ENCODE data around the gene POLR2I. TPM values are rescaled to one million over a fixed set of nuclear protein-coding genes. Genes with fewer than 3 reads are reported as not detected.

Gene POLR2I
- total RNA-seq, 1 donor from 2014 or later = 85.8 TPM

DNA sequence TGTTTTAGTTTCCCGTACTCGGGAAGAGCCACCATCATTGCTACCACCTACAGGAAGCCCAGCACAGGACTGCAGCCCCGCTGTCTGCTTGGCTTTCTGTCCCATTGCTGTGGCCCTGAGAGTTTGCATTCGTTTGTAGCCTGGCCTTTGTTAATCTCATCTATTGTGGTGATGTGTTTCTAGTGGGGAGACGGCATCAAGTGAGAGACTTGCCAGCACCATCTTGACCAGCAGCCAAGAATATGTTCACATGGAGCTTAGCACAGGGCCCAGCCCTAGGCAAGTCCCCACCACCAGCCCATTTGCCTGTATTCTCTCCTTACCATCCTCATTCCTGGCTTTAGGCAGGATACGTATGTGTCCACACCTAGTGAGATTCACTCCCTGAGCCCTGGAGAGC, 21.0 kb downstream of the POLR2I start:
- Mint-ChIP-seq H3K36me3 (ENCODE audit: insufficient read depth) (no peaks in the 10 kb centered on the region), H3K27me3 (no peaks in the 10 kb centered on the region), H3K27ac (no peak overlapping the region)

DNA sequence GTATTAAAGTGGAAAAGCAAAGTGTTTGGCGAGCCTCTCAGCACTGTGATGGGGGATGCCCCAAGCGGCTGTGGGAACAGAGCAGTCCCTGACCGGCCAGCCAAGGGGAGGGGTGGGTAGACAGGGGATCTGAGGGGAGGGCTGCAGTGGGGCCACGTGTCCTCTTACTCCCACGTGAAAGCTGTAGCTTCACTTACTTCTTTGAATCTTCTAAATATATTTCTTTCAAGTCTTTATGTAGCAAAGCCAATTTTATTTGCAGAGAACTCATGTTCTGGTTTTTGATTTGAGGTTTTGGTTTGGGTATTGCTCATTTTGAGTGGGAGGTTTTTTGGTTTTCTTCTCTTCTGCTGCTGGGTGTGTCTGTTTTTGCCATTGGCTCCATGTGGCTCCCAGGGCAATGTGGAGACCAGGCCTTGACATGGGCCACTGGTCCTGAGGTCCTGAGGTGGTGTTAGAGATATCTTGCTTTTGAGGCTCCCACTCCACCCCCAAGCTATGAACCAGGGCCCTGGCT, 21.5 kb downstream of the POLR2I start:
- H3K27ac Mint-ChIP-seq = no peak overlapping the region
- TF ChIP-seq, protein P1, sequence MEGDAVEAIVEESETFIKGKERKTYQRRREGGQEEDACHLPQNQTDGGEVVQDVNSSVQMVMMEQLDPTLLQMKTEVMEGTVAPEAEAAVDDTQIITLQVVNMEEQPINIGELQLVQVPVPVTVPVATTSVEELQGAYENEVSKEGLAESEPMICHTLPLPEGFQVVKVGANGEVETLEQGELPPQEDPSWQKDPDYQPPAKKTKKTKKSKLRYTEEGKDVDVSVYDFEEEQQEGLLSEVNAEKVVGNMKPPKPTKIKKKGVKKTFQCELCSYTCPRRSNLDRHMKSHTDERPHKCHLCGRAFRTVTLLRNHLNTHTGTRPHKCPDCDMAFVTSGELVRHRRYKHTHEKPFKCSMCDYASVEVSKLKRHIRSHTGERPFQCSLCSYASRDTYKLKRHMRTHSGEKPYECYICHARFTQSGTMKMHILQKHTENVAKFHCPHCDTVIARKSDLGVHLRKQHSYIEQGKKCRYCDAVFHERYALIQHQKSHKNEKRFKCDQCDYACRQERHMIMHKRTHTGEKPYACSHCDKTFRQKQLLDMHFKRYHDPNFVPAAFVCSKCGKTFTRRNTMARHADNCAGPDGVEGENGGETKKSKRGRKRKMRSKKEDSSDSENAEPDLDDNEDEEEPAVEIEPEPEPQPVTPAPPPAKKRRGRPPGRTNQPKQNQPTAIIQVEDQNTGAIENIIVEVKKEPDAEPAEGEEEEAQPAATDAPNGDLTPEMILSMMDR (IDR thresholded peaks at IDR 0.05; ENCODE audit: unreplicated experiment) = no peak
- no peak overlapping the region for H3K4me3 Mint-ChIP-seq (ENCODE audit: low read depth)
- no peak for DNase-seq (ENCODE audit: low spot score, unreplicated experiment)
- no peaks in the 10 kb centered on the region for H3K36me3 Mint-ChIP-seq (ENCODE audit: insufficient read depth)
- H3K4me1 Mint-ChIP-seq (ENCODE audit: low read depth) = no peaks in the 10 kb centered on the region
- no peaks in the 10 kb centered on the region for H3K9me3 Mint-ChIP-seq (ENCODE audit: low read depth)
- H3K27me3 Mint-ChIP-seq = no peaks in the 10 kb centered on the region

More for the DNA sequence above, 21.0 kb downstream of the POLR2I start:
- Mint-ChIP-seq H3K4me1 (ENCODE audit: low read depth) (no peaks in the 10 kb centered on the region), H3K9me3 (ENCODE audit: low read depth) (no peaks in the 10 kb centered on the region), H3K4me3 (ENCODE audit: low read depth) (no peak overlapping the region)
- no peak for DNase-seq (ENCODE audit: low spot score, unreplicated experiment)
- TF ChIP-seq, protein P1 (IDR thresholded peaks at IDR 0.05; ENCODE audit: unreplicated experiment) = no peak

DNA sequence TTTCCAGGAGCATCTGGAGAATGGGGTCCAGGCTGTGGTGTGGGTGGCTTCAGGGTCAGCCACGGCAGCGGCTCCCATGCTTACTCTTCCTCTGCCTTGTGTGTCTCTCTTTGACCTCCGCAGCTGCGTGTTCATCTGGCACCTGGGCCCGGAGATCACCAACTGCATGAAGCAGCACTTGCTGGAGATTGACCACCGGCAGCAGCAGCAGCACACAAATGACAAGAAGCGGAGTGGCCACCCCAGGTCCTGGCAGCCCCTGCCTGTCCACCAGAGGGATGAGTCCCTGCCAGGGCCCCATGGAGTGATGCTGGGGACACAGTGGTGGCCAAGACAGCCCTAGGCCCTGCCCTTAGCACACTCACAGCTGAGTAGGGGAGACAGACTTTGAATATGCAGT, 22.1 kb downstream of the POLR2I start:
- Mint-ChIP-seq H3K27ac (no peak overlapping the region), H3K36me3 (ENCODE audit: insufficient read depth) (no peaks in the 10 kb centered on the region), H3K9me3 (ENCODE audit: low read depth) (no peaks in the 10 kb centered on the region), H3K4me1 (ENCODE audit: low read depth) (no peaks in the 10 kb centered on the region), H3K27me3 (no peaks in the 10 kb centered on the region), H3K4me3 (ENCODE audit: low read depth) (no peak overlapping the region)
- DNase-seq (ENCODE audit: low spot score, unreplicated experiment) = no peak
- TF ChIP-seq, protein P1 (IDR thresholded peaks at IDR 0.05; ENCODE audit: unreplicated experiment) = no peak

DNA sequence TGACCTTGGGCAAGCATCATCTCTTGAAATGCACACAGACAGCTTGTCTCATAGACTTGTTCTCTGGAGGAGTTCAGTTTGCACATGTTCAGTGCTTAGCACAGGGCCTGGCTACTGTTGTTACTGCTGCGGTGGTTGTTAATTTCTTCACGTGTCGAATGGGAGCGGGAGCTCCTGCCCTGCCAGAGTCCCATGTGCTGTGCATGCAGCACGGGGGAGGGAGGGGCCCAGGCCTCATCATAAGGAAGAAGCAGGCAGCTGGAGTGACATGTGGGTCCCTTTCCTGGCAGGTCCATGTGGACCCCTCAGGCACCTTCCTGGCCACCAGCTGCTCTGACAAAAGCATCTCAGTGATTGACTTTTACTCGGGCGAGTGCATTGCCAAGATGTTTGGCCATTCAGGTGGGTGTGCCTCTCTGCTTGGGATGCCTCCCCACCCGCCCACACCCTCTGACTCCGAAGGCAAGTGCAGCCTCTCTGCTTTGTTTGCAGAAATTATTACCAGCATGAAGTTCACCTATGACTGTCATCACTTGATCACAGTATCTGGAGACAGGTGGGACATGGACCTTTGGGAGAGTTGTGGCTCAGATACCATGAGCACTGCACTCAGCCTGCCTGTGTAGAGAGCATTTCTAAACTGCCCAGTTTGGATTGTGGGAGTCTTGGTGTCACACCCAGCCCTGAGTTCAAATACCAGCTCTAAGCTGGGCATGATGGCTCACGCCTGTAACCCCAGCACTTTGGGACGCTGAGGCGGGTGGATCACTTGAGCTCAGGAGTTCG, 23.6 kb downstream of the POLR2I start:
- H3K36me3 Mint-ChIP-seq (ENCODE audit: insufficient read depth) = no peaks in the 10 kb centered on the region
- TF ChIP-seq, protein P1 (IDR thresholded peaks at IDR 0.05; ENCODE audit: unreplicated experiment) = no peak
- no peak for DNase-seq (ENCODE audit: low spot score, unreplicated experiment)
- no peaks in the 10 kb centered on the region for H3K27me3 Mint-ChIP-seq
- H3K9me3 Mint-ChIP-seq (ENCODE audit: low read depth) = no peaks in the 10 kb centered on the region
- no peaks in the 10 kb centered on the region for H3K4me1 Mint-ChIP-seq (ENCODE audit: low read depth)
- H3K4me3 Mint-ChIP-seq (ENCODE audit: low read depth) = no peak overlapping the region
- no peak overlapping the region for H3K27ac Mint-ChIP-seq

DNA sequence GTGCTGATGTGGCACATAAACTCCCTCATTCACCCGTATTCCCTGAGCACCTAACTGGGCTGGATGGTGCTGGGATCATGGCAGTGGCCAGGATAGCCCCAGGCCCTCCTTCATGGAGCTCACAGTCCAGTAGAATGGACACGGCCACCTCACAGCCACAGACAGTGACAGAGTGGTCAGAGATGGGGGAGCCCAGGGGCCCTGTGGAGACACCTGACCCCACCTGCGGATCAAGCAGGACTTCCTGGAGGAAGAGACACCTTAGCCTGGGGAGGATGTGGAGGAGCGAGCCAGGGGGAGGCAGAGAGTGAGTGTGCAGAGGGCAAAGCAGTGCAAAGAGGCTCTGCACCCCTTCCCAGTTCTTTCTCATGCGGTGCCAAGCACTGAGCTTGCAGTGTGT, 24.8 kb downstream of the POLR2I start:
- H3K4me1 Mint-ChIP-seq (ENCODE audit: low read depth) = no peaks in the 10 kb centered on the region
- no peak for DNase-seq (ENCODE audit: low spot score, unreplicated experiment)
- no peak overlapping the region for H3K27ac Mint-ChIP-seq
- H3K9me3 Mint-ChIP-seq (ENCODE audit: low read depth) = no peaks in the 10 kb centered on the region
- H3K27me3 Mint-ChIP-seq = no peaks in the 10 kb centered on the region
- TF ChIP-seq, protein P1 (IDR thresholded peaks at IDR 0.05; ENCODE audit: unreplicated experiment) = no peak
- no peak overlapping the region for H3K4me3 Mint-ChIP-seq (ENCODE audit: low read depth)
- H3K36me3 Mint-ChIP-seq (ENCODE audit: insufficient read depth) = no peaks in the 10 kb centered on the region
